Measurements from ENCODE around the gene SMYD2.

Gene SMYD2

DNA sequence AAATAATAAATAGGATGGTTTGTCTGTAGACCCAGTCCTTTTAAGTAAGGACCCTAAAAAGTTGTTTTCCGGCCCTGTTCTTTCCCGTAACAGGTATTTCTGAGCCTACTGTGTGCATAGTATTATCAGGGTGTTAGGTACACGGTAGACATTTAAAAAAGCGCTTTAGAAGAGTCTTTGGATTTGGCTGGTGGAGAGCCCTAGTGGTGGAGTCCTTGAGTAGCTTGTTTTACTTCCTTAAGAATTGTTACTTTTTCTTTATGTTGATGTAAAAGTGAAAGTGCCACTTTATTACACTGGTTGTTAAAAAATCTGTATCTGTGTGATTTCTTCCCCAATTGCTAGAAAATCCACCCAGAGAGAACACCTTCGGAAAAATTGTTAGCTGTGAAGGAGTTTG lies 36.8 kb downstream of the SMYD2 start:
- no peak for DNase-seq (ENCODE audit: extremely low read depth, low read depth)
- TF ChIP-seq, protein P1, sequence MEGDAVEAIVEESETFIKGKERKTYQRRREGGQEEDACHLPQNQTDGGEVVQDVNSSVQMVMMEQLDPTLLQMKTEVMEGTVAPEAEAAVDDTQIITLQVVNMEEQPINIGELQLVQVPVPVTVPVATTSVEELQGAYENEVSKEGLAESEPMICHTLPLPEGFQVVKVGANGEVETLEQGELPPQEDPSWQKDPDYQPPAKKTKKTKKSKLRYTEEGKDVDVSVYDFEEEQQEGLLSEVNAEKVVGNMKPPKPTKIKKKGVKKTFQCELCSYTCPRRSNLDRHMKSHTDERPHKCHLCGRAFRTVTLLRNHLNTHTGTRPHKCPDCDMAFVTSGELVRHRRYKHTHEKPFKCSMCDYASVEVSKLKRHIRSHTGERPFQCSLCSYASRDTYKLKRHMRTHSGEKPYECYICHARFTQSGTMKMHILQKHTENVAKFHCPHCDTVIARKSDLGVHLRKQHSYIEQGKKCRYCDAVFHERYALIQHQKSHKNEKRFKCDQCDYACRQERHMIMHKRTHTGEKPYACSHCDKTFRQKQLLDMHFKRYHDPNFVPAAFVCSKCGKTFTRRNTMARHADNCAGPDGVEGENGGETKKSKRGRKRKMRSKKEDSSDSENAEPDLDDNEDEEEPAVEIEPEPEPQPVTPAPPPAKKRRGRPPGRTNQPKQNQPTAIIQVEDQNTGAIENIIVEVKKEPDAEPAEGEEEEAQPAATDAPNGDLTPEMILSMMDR (IDR thresholded peaks at IDR 0.05; ENCODE audit: low read depth, low read length), result no peak

DNA sequence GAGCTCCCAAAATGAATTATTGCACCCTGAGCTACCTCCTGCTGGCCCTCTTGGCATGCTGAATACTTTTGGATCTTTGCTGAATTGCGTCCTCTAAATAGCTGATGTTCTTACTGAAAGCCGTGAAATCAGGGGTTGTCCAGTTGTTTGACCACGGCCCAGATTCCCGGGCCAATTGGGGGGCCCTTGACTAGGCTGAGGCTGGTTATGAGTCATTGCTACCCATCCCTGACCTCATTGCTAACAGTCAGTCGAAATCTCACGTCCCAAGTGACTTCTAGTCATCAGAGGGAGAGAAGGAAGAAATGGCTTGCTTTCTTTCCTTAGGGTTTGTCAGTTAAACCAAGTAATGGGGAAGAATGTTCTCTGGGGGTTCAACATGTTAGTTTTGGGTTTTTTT lies 37.4 kb downstream of the SMYD2 start:
- DNase-seq (ENCODE audit: extremely low read depth, low read depth), result no peak
- TF ChIP-seq, protein P1 (IDR thresholded peaks at IDR 0.05; ENCODE audit: low read depth, low read length), result no peak

DNA sequence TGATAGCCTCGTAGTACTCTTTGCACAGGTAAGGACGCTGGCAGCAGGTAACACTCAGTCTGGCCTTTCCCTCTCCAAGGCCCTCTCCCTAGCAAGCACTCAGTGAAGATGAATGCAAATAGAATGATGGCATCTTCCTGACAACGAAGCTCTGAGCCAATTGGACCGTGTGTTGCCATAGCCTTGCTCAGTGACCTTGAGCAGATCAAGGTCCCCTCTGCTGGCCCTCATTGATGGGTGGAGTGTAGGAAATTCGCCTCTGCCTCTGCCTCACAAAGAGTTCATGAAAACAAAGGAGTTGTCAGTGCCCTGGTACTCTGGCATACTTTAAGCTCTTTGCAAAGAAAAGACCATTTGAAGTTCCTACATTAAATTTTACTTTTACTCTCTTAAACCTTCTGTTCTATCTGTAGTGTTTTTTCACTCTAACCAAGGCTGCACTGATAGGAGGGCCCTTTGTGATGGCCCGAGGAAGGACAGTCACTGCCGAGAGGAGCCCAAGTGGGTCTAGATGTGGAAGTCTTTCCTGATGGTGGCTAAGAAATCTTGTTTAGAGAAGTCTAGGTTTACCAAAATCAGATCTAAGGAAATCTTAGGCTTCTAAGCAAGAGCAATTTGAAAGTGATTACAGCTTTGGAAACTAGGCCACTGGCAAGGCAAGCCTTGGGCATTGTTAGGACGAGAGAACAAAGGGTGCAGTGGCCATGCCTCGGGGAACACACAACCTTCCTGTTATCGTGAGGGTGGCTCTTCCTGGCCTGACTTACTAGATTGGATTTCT lies 38.2 kb downstream of the SMYD2 start:
- no peak for DNase-seq (ENCODE audit: extremely low read depth, low read depth)
- TF ChIP-seq, protein P1 (IDR thresholded peaks at IDR 0.05; ENCODE audit: low read depth, low read length), result no peak

DNA sequence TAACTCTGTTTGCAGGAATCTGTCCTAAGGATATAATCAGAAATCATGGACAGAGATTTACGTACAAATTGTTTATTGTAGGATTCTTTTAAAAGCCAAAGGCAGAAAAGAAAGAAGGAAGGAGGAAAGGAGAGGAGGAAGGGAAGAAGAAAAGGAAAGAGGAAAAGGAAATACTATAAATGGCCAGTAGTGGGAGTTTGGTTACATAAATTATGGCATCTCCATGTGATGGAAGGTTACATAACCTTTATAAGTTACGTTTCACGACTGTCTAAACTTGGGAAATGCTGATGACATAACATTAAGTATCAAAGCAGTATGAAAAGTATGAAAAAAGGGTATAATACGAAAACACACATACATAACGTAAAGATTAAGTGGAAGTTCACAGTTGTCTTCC lies 39.0 kb downstream of the SMYD2 start:
- TF ChIP-seq, protein P1 (IDR thresholded peaks at IDR 0.05; ENCODE audit: low read depth, low read length), result no peak

DNA sequence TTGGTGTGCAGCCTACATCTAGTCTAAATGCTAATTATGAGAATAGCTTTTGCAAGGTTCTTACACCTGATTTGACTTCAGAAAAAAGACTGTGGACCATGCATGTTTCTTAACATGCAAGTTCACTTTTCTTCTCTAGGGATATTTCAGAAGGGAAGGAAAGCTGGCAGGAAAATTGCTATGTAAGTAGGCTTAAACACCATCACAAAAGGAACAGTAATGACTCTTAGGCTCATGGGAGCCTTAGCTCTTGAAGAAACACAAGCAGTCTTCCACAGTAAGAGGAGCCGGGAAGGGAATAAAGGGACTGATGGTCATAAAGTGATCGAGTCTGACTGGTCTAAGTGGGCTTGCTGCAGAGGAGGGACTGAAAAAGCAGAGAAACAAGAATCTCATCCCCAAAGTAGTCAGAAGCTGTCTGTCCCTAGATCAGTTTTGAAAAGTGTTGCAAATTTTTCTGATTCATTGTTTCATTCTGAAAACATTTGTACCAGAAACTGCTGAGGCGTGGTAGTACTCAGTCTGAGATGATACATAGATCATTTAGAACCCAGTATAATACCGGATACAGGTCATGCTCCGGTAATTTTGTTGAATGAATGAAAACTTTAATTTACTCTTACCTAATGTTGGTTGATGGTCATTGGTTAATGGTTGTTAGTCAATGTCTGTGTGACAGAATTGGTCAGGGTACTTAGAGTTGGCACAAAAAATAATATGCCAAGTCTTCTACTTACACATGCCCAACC lies 40.9 kb downstream of the SMYD2 start:
- TF ChIP-seq, protein P1 (IDR thresholded peaks at IDR 0.05; ENCODE audit: low read depth, low read length), result no peak
- no peak for DNase-seq (ENCODE audit: extremely low read depth, low read depth)

More for the DNA sequence above, 39.0 kb downstream of the SMYD2 start:
- DNase-seq (ENCODE audit: extremely low read depth, low read depth), result no peak

DNA sequence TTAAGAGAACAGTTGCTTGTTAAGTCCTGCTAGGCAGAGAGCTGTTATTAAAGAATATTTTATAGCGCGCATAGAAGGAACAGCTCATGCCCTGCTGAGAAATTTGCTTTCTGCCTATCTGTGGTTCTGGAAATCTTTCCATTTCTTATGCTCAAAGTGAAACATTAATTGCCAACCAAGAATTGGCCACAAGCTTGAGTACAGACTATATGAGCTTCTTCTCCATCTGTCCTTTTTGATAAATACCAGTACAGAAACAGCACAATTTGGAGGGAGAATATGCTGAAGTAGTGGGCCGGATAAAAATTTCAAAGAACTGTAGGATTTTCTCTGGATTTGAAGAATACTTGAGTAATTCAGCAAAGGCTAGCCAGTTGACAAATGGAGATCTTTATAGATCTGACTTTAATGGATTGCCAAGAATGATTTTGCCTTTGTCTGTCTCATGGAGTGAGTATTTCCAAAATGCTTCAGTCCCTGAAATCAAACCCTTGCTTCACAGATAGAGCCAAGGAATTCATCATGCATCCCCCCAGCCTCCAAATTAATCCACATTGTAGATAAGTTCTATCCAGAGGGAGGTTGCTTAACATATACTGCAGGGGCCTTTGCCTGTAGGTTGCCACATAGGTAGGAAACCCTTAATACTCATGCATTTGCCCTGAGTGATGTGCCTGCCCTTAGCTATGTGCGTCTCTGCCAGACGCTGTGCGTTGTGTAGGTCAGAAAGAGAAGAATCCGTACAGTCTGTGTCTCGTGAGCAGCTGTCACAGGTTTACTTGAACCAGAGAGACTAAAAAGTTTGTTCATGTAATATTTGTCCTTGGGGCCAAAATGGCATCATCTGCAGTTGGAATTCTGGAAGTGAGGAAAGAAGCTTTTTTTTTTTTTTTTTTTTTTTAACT lies 44.2 kb downstream of the SMYD2 start:
- TF ChIP-seq, protein P1 (IDR thresholded peaks at IDR 0.05; ENCODE audit: low read depth, low read length), result no peak
- DNase-seq (ENCODE audit: extremely low read depth, low read depth), result no peak

All from AG09319 (cell line).